ENCODE data around the gene RGMB. TPM values are rescaled to one million over a fixed set of nuclear protein-coding genes. Genes with fewer than 3 reads are reported as not detected.

RGMB gene
- total and polyA plus RNA-seq, 2 of the 13 experiments (the other 11 are each of a cell fraction or from before 2014, with no cell fraction given): 3.0 to 3.8 TPM

DNA sequence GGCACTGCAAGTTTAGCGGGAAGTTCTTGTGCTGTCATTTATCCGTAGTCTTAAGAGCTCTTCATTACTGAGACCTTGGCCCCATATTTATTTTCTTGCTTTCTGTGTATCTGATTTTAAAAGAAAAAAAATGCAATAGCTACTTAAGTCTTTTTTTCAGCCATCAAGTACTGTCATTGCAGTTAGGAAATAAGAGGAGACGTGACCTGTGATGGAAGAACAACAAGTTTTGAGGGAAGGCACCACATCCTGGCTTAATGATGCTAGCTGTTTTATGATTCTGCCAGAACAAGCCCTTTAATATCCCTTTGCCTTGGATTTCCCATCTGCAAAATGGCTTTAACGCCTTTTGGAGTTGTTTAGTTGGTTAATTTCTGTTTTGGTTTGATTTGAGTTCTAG, 3.8 kb downstream of the RGMB start:
- Histone ChIP-seq H3K9ac (ENCODE audit: insufficient read depth, low read depth, low read length) (no peak overlapping the region), H3K36me3 (replicated peaks in 1 of 2; ENCODE audit: control insufficient read depth in 1 of 2, insufficient read depth in 2 of 2, low read length in 2 of 2) (peaks cover 3 to 6% of the 10 kb centered on the region in 2 experiments; a peak in 3 of 5 replicates), H3K4me1 (ENCODE audit: insufficient read depth, low read length) (peaks cover 69% of the 10 kb centered on the region), H3K27ac (ENCODE audit: extremely low read length, insufficient read depth, low read length) (no peak overlapping the region), H4K20me1 (ENCODE audit: insufficient read depth, low read length) (peaks cover 10% of the 10 kb centered on the region; the same call in 1 of the 2 replicates), H3K9me3 (ENCODE audit: low read length) (no peaks in the 10 kb centered on the region), H2AFZ (ENCODE audit: low read length) (no peak overlapping the region), H3K4me2 (ENCODE audit: low read depth, low read length) (no peak overlapping the region), H3K79me2 (ENCODE audit: insufficient read depth, low read length) (peaks cover 46% of the 10 kb centered on the region), H3K4me3 (replicated peaks in 1 of 3; ENCODE audit: insufficient read depth in 1 of 3, low read depth in 2 of 3, low read length in 3 of 3) (no peak overlapping the region), H3K27me3 (ENCODE audit: control insufficient read depth in 1 of 2, insufficient read depth in 2 of 2, low read length in 2 of 2) (no peaks in the 10 kb centered on the region)
- ATAC-seq (no peak), FAIRE-seq (no peak), DNase-seq (ENCODE audit: low spot score) (no peak)
- in situ Hi-C loops (cut with HindIII; ENCODE audit: extremely low pct_ligation_motif_present, low pct_unique_long_range_greater_than_20kb): loop anchor here (10.0 kb wide), 1 partner anchor 248 kb away; no protein-coding TSS in a partner anchor
- ChIA-PET POLR2A (no interaction called here), CTCF (ENCODE audit: low intra/inter-chr PET ratio, low total read pairs) (no interaction called here)
- 92% methylated on average over 4 of the region's 4 CpGs for WGBS (ENCODE audit: low lambda C conversion rate)
- intact Hi-C loops (cut with micrococcal nuclease; ENCODE audit: unreplicated experiment): loop anchor here (10.0 kb wide), 1 partner anchor 1482 kb away; no protein-coding TSS in a partner anchor
- TF ChIP-seq CCDC6 (CRISPR knock-in tag; IDR thresholded peaks at IDR 0.05) (no peak), CHCHD3 (CRISPR knock-in tag; IDR thresholded peaks at IDR 0.05) (no peak), SP140L (CRISPR knock-in tag; IDR thresholded peaks at IDR 0.05; ENCODE audit: borderline replicate concordance) (no peak), AHR (CRISPR knock-in tag; IDR thresholded peaks at IDR 0.05) (no peak), ADNP (CRISPR knock-in tag; IDR thresholded peaks at IDR 0.05) (no peak), ZFP1 (CRISPR knock-in tag; IDR thresholded peaks at IDR 0.05) (no peak), HNRNPL (IDR thresholded peaks at IDR 0.05; ENCODE audit: low read depth, low read length) (no peak), KLF13 (CRISPR knock-in tag; IDR thresholded peaks at IDR 0.05) (no peak), ZNF670 (CRISPR knock-in tag; IDR thresholded peaks at IDR 0.05; ENCODE audit: borderline replicate concordance) (no peak), ZNF331 (CRISPR knock-in tag; IDR thresholded peaks at IDR 0.05) (no peak), ZNF20 (CRISPR knock-in tag; IDR thresholded peaks at IDR 0.05) (no peak)
- TF ChIP-seq, protein P1, sequence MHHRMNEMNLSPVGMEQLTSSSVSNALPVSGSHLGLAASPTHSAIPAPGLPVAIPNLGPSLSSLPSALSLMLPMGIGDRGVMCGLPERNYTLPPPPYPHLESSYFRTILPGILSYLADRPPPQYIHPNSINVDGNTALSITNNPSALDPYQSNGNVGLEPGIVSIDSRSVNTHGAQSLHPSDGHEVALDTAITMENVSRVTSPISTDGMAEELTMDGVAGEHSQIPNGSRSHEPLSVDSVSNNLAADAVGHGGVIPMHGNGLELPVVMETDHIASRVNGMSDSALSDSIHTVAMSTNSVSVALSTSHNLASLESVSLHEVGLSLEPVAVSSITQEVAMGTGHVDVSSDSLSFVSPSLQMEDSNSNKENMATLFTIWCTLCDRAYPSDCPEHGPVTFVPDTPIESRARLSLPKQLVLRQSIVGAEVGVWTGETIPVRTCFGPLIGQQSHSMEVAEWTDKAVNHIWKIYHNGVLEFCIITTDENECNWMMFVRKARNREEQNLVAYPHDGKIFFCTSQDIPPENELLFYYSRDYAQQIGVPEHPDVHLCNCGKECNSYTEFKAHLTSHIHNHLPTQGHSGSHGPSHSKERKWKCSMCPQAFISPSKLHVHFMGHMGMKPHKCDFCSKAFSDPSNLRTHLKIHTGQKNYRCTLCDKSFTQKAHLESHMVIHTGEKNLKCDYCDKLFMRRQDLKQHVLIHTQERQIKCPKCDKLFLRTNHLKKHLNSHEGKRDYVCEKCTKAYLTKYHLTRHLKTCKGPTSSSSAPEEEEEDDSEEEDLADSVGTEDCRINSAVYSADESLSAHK (CRISPR knock-in tag; IDR thresholded peaks at IDR 0.05; ENCODE audit: borderline replicate concordance): no peak
- TF ChIP-seq, protein P2, sequence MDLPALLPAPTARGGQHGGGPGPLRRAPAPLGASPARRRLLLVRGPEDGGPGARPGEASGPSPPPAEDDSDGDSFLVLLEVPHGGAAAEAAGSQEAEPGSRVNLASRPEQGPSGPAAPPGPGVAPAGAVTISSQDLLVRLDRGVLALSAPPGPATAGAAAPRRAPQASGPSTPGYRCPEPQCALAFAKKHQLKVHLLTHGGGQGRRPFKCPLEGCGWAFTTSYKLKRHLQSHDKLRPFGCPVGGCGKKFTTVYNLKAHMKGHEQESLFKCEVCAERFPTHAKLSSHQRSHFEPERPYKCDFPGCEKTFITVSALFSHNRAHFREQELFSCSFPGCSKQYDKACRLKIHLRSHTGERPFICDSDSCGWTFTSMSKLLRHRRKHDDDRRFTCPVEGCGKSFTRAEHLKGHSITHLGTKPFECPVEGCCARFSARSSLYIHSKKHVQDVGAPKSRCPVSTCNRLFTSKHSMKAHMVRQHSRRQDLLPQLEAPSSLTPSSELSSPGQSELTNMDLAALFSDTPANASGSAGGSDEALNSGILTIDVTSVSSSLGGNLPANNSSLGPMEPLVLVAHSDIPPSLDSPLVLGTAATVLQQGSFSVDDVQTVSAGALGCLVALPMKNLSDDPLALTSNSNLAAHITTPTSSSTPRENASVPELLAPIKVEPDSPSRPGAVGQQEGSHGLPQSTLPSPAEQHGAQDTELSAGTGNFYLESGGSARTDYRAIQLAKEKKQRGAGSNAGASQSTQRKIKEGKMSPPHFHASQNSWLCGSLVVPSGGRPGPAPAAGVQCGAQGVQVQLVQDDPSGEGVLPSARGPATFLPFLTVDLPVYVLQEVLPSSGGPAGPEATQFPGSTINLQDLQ (CRISPR knock-in tag; IDR thresholded peaks at IDR 0.05): no peak
- TF ChIP-seq, protein P3, sequence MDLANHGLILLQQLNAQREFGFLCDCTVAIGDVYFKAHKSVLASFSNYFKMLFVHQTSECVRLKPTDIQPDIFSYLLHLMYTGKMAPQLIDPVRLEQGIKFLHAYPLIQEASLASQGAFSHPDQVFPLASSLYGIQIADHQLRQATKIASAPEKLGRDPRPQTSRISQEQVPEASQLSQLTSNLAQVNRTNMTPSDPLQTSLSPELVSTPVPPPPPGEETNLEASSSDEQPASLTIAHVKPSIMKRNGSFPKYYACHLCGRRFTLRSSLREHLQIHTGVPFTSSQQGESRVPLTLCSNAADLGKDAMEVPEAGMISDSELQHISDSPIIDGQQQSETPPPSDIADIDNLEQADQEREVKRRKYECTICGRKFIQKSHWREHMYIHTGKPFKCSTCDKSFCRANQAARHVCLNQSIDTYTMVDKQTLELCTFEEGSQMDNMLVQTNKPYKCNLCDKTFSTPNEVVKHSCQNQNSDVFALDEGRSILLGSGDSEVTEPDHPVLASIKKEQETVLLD (CRISPR knock-in tag; IDR thresholded peaks at IDR 0.05; ENCODE audit: low read depth): no peak
- no TSS peak for BruUV-seq (replicated peaks)

All from HepG2 (cell line).